KOPT-K1 (cell line): Measurements from ENCODE around the gene RBM42.

Source experiments
- H3K27ac ChIP-seq: fragments of 200-600 bp; sonication (generic); 2 replicates; pipeline ENCODE4 v1.5.1; 2016; ENCODE audit warnings: antibody characterized with exemption, mild to moderate bottlenecking, low read depth, low read length; ENCODE audit not compliant: poor library complexity, severe bottlenecking
- H3K36me3 ChIP-seq: fragments of 200-600 bp; sonication (generic); 2 replicates; pipeline ENCODE4 v1.5.1; 2017; ENCODE audit warnings: antibody characterized with exemption, mild to moderate bottlenecking, low read length, moderate library complexity; ENCODE audit not compliant: insufficient read depth
- H3K9me3 ChIP-seq: fragments of 200-600 bp; sonication (generic); 2 replicates; pipeline ENCODE4 v1.5.1; 2017; ENCODE audit warnings: antibody characterized with exemption, low read length, mild to moderate bottlenecking; ENCODE audit not compliant: insufficient read depth, poor library complexity, severe bottlenecking

Gene RBM42

DNA sequence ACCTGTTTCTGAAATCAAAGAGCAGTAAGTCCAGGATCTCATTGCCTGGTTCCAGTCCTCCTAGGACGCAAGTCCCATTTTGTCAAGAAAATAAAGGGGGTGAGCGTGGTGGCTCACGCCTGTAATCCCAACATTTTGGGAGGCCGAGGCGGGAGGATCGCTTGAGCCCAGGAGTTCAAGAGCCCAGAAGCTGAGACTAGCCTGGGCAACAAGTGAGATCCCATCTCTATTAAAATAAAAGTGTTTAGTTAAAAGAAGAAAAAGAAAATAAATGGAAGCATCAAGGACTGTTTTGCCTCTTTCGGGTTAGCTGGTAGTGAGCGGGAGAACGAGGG, 16.6 kb upstream of the RBM42 start:
- Histone ChIP-seq H3K9me3 (peaks cover 12% of the 10 kb centered on the region), H3K36me3 (peaks cover 26% of the 10 kb centered on the region), H3K27ac (no peak overlapping the region)

DNA sequence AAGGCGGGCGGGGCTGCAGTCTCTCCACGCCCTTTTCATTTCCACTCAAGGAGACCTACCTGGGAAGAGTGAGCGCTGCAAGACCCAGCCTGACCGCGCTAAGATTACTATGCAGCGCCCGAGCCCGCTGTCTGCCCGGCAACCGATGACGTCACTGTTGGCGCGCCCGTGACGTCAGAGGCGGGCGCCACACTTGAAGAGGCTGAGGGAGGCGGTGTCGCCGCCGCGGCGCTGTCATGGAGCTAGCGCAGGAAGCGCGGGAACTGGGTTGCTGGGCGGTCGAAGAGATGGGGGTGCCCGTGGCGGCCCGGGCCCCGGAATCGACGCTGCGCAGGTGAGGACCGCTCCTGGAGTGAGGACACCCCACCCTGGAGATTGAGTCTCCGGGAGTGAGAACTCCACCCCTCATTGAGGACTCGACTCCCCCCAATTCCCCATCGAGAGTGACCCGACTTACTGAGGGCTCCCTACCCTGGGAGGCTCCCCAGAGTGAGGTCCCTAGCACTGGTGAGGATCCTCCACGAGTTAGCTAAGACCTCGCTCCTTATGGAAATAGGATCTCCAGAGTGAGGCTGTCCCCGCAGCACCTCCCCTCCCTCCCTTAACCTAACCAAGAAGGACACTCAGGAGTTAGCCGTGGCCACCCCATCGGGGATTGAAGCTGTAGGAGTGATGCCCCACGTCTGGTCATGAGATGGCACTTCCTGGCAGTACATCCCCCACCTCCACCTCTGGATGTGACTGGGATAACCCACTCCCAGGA, 16.1 kb upstream of the RBM42 start, which contains the start of gene HAUS5:
HAUS5 (plus strand) TSS at position 177 of the 763 bp plus-strand sequence; CDS start at position 237, 60 bp downstream.
- Histone ChIP-seq H3K9me3 (peaks cover 6% of the 10 kb centered on the region), H3K36me3 (peaks cover 31% of the 10 kb centered on the region), H3K27ac (peak within 1 kb of the TSS; percentile 86)

DNA sequence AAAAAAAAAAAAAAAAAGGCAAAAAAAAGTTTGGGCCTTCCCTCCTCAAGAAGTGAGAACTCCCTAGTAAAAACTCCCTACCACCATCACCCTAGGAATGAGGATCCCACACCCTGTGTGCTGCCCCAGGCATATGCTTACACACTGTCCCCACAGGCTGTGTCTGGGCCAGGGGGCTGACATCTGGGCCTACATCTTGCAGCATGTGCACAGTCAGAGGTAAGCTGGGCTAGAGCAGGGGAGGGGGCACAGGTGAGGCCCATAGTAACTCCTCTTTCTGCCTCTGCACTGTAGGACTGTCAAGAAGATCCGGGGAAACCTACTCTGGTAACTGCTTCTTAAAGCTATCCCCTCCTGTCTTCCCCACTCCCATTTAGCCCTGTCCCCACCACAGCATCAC, 15.3 kb upstream of the RBM42 start:
- peaks cover 39% of the 10 kb centered on the region for H3K36me3 ChIP-seq
- H3K27ac ChIP-seq, result no peak overlapping the region
- no peaks in the 10 kb centered on the region for H3K9me3 ChIP-seq

DNA sequence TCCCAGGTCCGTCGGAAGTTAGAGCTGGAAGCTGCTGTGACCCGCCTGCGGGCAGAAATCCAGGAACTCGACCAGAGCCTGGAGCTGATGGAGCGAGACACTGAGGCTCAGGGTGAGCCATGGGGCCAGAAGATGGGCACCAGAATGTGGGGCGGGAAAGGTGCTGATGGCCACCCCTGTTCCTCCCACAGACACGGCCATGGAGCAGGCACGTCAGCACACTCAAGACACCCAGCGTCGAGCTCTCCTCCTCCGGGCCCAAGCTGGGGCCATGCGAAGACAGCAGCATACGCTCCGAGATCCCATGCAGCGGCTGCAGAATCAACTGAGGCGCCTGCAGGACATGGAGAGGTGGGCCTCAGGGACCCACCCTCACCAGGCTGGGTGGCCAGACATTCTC, 13.8 kb upstream of the RBM42 start:
- no peaks in the 10 kb centered on the region for H3K9me3 ChIP-seq
- H3K27ac ChIP-seq, result no peak overlapping the region
- H3K36me3 ChIP-seq, result peaks cover 54% of the 10 kb centered on the region

DNA sequence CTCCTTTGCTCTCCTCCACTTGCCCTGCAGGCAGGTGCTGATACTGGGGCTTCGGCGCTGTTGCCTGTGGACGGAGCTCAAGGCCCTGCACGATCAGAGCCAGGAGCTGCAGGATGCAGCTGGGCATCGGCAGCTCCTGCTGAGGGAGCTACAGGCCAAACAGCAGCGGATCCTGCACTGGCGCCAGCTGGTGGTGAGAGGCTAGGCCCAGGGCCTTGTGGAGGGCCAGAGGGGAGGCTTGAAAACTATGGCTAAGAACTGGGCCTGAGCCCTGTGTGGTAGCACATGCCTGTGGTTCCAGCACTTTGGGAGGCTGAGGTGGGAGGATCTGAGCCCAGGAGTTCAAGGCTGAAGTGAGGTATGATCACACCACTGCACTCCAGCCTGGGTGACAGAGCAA, 10.0 kb upstream of the RBM42 start:
- Histone ChIP-seq H3K9me3 (no peaks in the 10 kb centered on the region), H3K27ac (no peak overlapping the region), H3K36me3 (peaks cover 81% of the 10 kb centered on the region)

DNA sequence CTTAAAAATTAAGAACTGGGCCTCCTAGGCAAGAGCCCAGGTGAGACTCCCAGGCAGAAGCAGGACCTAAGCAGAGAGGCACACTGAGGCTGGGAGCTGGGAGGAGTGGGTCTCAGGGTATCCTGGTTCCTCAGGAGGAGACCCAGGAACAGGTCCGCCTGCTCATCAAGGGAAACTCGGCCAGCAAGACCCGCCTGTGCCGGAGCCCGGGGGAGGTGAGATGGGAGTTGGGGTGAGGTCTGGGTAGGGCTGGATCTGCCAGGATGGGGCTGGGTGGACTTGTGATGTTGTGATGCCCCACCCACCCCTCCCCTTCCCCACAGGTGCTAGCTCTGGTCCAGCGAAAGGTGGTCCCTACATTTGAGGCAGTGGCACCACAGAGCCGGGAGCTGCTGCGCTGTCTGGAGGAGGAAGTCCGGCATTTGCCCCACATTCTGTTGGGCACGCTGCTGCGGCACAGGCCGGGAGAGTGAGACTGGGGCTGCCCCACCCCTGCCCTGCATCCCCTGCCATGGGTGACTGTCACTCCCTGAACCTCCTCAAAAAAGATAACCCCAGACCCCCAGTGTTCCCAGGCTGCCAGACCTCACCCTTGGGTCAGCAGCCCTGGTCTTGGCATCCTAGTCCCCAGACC, 9.4 kb upstream of the RBM42 start:
- no peaks in the 10 kb centered on the region for H3K9me3 ChIP-seq
- H3K36me3 ChIP-seq, result peaks cover 81% of the 10 kb centered on the region
- H3K27ac ChIP-seq, result no peak overlapping the region

DNA sequence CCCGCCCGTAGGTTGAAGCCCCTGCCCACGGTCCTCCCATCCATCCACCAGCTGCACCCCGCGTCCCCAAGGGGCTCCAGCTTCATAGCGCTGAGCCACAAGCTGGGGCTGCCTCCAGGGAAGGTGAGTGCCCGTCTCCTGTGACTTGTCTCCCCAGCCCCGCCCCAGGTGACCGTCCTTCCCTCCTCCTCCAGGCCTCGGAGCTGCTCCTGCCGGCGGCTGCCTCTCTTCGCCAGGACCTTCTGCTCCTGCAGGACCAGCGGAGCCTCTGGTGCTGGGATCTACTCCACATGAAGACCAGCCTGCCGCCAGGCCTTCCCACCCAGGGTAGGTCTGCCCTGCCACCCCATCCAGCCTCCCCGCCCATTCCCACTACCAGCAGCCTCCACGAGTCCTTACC, 8.8 kb upstream of the RBM42 start:
- Histone ChIP-seq H3K9me3 (no peaks in the 10 kb centered on the region), H3K36me3 (peaks cover 76% of the 10 kb centered on the region), H3K27ac (no peak overlapping the region)

DNA sequence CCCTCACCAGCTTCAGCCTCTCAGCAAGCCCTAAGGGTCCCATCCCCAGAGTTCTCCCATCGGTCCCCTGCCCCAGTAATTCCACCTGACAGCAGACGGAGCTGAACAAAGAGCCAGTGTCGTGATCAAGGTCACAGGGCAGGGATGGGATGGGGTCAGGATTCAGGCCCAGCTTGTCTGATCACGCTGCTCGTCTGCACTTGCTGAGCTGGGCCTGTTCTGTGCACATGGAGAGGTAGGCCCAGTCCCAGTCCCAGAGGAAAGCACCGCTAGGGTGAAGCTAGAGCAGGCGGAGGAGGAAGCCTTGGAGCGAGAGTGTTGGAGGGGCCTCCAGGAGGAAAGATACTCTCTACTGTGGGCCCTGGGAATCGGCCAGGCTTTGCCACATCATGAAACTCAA, 7.1 kb upstream of the RBM42 start:
- Histone ChIP-seq H3K27ac (no peak overlapping the region), H3K36me3 (peaks cover 60% of the 10 kb centered on the region), H3K9me3 (no peaks in the 10 kb centered on the region)

DNA sequence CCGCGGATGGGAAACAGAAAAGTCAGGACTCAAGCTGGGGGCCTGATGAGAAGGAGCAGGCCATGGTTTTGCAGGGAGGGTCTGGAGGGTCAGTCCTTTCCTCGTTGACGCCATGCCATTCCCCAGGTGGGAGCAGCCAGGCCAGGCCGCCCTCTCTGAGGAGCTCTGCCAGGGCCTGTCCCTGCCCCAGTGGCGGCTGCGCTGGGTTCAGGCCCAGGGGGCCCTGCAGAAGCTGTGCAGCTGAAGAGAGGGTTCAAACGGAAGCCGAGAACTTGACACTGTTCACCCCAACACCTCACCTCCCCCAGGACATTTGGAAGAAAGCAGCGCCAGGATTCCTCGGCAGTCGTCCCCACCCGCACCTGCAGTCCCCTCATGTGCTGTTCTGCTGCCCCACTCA, 6.1 kb upstream of the RBM42 start:
- Histone ChIP-seq H3K9me3 (no peaks in the 10 kb centered on the region), H3K36me3 (peaks cover 50% of the 10 kb centered on the region), H3K27ac (no peak overlapping the region)

DNA sequence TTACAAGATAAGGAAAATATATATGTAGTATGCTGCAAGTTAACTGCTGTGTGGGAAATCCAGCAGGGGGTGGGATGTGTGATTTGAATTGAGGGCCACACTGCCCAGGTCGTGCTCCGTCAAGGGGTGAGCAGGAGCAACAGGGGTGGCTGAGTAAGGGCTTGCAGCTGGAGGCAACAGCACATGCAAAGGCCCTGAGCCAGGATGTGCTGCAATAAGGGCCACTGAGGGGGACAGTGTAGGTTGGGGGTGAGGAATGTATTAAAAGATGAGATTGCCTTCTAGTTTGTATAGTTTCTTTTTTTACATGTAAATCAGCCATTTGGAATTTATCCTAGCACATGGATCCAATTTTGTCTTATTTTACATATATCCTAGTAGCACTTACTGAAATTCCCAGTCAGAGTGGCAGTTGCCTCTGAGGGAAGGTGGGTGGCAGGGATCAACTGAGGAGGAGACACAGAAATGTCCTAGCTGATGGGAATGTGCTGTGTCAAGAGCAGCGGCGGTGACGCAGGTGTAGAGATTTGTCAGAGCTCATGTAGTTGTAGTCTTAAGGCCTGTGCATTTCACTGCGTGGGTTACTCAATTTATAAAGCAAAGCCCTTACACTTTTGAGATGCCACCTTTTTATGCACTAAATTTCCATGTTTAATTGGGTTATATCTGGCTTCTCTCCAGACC, 5.4 kb upstream of the RBM42 start:
- no peak overlapping the region for H3K27ac ChIP-seq
- peaks cover 43% of the 10 kb centered on the region for H3K36me3 ChIP-seq
- no peaks in the 10 kb centered on the region for H3K9me3 ChIP-seq

DNA sequence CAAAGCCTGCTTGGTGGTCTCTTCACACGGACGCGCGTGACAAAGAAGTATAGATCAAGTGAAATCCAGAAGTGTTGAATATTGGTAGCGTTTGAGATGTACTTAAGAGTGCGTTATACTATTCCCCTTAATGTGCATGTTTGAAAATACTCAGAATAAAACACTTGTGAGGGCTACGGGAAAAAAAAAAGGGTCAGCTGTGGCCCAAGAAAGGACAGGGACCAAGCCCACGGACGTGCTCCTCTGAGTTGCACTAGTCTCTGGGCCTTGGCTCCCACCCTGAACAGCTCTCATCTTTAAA, 622 bp upstream of the RBM42 start:
- peaks cover 30% of the 10 kb centered on the region for H3K36me3 ChIP-seq

DNA sequence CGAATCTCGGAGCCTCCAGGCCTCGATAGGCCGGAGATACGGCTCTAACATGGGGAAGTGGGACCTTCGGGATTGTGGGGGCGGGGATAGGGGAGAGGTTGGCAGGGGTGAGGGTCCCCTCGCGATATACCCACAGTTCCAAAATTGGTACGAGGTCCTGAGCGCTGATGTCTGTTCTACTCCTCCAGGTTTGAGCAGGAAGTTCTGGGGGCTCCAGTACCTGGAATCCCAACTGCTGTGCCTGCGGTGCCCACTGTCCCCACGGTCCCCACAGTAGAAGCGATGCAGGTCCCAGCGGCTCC, 447 bp downstream of the RBM42 start:
- Histone ChIP-seq H3K36me3 (peaks cover 41% of the 10 kb centered on the region), H3K27ac (peak overlapping the region; percentile 63), H3K9me3 (no peaks in the 10 kb centered on the region)

More for the DNA sequence above, 622 bp upstream of the RBM42 start:
- Histone ChIP-seq H3K9me3 (no peaks in the 10 kb centered on the region), H3K27ac (peak overlapping the region; percentile 63)

DNA sequence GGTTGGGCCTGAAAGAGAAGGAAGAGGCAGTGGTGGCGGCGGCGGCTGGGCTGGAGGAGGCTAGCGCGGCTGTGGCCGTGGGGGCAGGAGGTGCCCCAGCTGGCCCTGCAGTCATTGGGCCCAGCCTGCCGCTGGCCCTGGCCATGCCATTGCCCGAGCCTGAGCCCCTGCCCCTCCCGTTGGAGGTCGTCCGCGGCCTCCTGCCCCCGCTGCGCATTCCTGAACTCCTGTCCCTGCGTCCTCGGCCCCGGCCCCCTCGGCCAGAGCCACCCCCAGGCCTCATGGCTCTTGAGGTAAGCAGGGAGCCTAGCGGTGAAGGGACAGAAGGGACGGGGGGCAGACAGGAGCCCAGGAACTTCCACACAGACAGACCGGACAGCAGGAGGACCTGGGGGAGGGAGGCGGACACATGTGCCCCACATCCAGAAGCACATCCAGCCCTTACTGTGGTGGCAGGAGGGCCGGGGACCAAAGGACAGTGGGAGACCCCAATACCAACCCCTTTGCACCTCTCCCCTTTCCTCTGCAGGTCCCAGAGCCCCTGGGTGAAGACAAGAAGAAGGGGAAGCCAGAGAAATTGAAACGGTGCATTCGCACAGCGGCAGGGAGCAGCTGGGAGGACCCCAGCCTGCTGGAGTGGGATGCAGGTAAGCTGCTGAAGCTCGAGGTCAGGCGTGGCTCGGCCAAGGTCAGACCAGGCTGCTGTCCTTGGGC, 5.0 kb downstream of the RBM42 start:
- Histone ChIP-seq H3K9me3 (no peaks in the 10 kb centered on the region), H3K27ac (no peak overlapping the region), H3K36me3 (peaks cover 83% of the 10 kb centered on the region)

DNA sequence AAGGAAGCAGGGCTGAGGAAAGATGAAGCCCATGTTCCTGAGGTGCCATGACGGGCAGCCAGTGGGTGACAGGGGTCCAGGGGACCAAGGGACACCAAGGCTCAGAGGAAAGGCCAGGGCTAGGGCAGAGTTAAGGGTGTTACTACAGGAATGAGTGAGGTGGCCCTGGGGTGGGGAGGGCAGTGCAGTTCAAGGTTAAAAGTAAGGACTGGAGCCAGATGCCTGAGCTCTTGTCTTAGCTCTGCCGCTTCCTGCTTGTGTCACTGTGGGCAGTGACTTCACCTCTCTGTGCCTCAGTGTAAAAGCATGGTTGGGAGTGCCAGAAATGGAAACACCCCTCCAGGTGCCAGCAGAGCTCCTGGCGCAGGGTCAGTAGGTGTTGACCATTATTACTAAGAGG, 7.8 kb downstream of the RBM42 start:
- H3K36me3 ChIP-seq, result peaks cover 69% of the 10 kb centered on the region

DNA sequence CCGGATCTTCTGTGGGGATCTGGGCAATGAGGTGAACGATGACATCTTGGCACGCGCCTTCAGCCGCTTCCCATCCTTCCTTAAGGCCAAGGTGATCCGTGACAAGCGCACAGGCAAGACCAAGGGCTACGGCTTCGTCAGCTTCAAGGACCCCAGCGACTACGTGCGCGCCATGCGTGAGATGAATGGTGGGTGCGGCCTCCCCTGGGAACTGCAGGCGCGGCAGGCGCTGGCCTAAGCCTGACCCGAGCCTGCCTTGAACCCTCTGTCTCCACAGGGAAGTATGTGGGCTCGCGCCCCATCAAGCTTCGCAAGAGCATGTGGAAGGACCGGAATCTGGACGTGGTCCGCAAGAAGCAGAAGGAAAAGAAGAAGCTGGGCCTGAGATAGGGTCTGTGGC, 8.3 kb downstream of the RBM42 start:
- Histone ChIP-seq H3K9me3 (no peaks in the 10 kb centered on the region), H3K27ac (no peak overlapping the region), H3K36me3 (peaks cover 63% of the 10 kb centered on the region)

More for the DNA sequence above, 7.8 kb downstream of the RBM42 start:
- no peak overlapping the region for H3K27ac ChIP-seq
- no peaks in the 10 kb centered on the region for H3K9me3 ChIP-seq
